ENCODE measurements around the gene ZXDC.

ZXDC gene

DNA sequence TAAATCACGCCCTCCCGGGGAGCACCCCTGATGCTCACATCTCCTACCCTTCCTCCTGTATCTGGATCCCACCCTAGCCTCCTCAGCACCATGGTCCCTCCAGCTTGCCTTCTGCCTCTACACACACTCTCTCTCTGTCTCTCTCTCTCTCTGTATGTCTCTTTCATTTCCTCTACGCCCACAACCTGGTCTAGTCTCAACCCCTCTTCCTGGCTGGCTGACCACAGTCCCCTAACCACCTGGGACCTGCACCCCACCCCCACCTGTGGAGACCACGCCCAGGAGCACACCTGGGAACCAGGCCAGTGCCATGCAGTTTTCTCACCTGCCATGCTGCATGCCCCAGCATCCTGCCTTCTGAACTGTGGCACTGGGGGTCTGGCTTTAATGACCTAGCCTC is 84.9 kb downstream of the ZXDC start:
- no peak for DNase-seq

DNA sequence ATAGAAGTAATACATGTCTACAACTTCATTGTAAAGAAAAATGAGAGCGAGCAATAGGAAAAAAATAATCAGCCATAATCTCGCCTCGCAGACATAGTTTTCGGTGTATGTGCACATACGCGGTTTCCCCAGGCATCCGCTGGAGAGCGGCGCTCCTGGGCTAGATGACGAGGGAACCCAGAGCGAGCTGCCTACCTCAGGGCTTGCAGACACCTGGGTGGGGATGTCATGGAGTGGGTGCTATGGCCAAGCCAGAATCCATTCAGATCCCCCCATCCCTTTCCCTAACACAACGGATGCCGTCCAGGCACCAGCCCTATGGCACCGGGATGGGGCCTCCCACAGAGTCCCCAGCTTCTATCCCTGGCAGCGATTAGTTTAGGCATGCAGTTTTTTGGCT is 85.5 kb downstream of the ZXDC start:
- DNase-seq: no peak

DNA sequence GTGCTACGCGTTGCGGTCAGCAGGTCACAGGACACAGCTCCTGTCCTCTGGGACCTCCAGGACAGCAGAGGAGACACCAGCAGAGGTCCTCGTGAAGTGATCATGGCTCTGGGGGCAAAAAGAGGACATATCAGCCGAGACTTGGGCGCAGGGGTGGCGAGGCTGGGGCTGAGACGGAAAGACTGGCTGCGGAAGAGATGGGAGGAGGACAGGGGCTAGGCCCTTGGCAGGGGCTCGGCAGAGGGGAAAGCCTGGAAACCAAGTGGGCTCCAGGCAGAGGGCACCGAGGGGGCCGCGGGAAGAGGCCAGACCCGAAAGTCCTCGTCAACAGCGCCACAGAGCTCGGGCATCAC is 85.9 kb downstream of the ZXDC start:
- no peak for DNase-seq

DNA sequence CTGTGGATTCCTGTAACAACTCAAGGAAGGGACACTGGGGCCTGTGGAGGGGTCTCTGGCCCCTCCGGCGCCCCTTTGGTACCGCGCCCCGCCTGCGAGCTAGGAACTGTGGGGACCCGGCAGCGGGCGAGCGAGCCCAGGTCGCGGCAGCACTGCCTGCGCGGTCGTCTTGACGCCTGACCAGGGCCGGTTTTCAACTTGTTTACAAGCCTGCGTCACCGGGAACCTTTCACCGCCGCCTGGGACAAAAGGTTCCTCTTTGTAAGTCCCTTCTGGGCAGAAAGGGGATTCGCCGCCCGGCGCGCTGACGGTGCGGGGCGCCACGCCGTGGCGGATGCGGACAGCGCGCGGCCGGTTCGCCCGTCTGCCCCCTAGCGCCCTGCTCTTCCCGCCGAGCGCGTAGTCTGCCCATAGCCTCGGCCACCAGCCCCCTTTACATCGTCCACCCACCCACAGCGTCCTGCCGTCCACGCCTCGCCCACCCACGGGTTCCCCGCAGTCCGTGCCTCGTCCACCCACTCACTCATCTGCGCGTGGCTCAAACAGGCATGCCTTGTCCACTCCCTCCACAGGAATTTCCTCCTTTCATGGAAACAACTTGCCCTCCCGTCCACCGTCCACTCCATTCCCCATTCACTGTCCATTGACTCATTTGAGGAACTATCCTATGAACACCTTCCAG is 86.4 kb downstream of the ZXDC start:
- DNase-seq: no peak

All from stimulated activated naive CD4-positive, alpha-beta T cell treated with Interleukin-2 at 50 U/mL for 16 hours (primary cell).